ENCODE results near the gene TMEM151B. TPM values are rescaled to one million over a fixed set of nuclear protein-coding genes. Genes with fewer than 3 reads are reported as not detected.
A peak's percentile ranks its signal among the peaks of the same experiment; 100 is the strongest.

Gene TMEM151B
- polyA plus RNA-seq, 1 of the 3 experiments (the other 2 are of a cell fraction) = 0.05 TPM

DNA sequence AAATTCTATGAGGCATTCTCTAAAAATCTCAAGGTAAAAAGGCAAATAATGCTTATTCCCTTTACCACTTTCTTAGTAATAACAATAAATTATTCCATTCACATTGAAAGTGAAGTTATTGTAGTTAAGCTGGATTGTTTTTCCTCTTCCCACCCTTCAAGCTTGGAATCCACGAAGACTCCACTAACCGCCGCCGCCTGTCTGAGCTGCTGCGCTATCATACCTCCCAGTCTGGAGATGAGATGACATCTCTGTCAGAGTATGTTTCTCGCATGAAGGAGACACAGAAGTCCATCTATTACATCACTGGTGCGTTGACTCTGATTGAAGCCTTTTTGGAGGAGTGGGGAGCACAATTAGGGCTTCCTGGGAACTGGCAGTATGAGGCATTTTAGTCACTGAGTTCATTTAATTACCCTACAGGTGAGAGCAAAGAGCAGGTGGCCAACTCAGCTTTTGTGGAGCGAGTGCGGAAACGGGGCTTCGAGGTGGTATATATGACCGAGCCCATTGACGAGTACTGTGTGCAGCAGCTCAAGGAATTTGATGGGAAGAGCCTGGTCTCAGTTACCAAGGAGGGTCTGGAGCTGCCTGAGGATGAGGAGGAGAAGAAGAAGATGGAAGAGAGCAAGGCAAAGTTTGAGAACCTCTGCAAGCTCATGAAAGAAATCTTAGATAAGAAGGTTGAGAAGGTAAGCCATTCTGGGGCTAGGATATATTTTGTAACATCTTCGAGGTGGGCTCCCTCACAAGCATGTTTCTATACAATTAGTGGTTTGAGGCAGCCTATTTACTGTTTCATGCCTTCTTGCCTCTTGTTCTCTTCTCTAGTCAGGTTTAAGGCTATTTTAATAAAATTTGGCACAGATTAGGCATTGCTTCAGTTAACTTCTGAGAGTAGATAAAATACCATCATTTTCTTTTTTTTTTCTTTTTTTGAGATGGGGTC lies 18.4 kb upstream of the TMEM151B start:
- H3K9ac ChIP-seq = no peak overlapping the region
- peaks cover 93% of the 10 kb centered on the region for H3K79me2 ChIP-seq (ENCODE audit: insufficient read depth)
- peak overlapping the region in 1 of 2 experiments; percentile 13; a peak in 1 of 4 replicates for H3K27ac ChIP-seq (ENCODE audit: low read depth in 2 of 2, low read length in 1 of 2)
- no peak for DNase-seq
- H2AFZ ChIP-seq (ENCODE audit: low read depth) = no peak overlapping the region
- no peaks in the 10 kb centered on the region for H3K27me3 ChIP-seq (ENCODE audit: insufficient read depth)
- TF ChIP-seq TEAD4 (IDR thresholded peaks at IDR 0.05; ENCODE audit: borderline replicate concordance, insufficient read depth) (no peak), POLR2AphosphoS5 (IDR thresholded peaks at IDR 0.05; ENCODE audit: low read depth, low read length) (0 out of 2 replicates have a peak, but pooled peaks have one; percentile 5), RCOR1 (IDR thresholded peaks at IDR 0.05; ENCODE audit: low read length) (no peak)
- ChIA-PET POLR2A (no interaction called here), CTCF (interaction anchor here (0.7 to 7.1 kb wide), 8 partner anchors 7 to 155 kb away, joined by 3 to 90 read pairs (median 4); partner anchors contain the start of genes HSP90AB1, NFKBIE and SLC29A1)
- H4K20me1 ChIP-seq (ENCODE audit: insufficient read depth) = peaks cover 97% of the 10 kb centered on the region
- H3K4me1 ChIP-seq (ENCODE audit: control insufficient read depth in 1 of 2, insufficient read depth in 2 of 2, low read depth in 1 of 2, low read length in 1 of 2) = peaks cover 13 to 45% of the 10 kb centered on the region in 2 experiments; a peak in 3 of 4 replicates
- peaks cover 78% of the 10 kb centered on the region for H3F3A ChIP-seq (replicated peaks; ENCODE audit: insufficient read depth)
- H3K9me2 ChIP-seq = no peaks in the 10 kb centered on the region
- WGBS (ENCODE audit: low lambda C conversion rate) = 90% methylated on average over 14 of the region's 14 CpGs
- H3K9me3 ChIP-seq = no peaks in the 10 kb centered on the region
- no peak overlapping the region for H3K4me2 ChIP-seq
- H3K36me3 ChIP-seq (replicated peaks in 1 of 2; ENCODE audit: control insufficient read depth in 1 of 2, insufficient read depth in 2 of 2, low read length in 1 of 2) = peaks cover 63 to 76% of the 10 kb centered on the region in 2 experiments
- H3K4me3 ChIP-seq (ENCODE audit: low read depth in 2 of 2, low read length in 1 of 2) = no peak overlapping the region

DNA sequence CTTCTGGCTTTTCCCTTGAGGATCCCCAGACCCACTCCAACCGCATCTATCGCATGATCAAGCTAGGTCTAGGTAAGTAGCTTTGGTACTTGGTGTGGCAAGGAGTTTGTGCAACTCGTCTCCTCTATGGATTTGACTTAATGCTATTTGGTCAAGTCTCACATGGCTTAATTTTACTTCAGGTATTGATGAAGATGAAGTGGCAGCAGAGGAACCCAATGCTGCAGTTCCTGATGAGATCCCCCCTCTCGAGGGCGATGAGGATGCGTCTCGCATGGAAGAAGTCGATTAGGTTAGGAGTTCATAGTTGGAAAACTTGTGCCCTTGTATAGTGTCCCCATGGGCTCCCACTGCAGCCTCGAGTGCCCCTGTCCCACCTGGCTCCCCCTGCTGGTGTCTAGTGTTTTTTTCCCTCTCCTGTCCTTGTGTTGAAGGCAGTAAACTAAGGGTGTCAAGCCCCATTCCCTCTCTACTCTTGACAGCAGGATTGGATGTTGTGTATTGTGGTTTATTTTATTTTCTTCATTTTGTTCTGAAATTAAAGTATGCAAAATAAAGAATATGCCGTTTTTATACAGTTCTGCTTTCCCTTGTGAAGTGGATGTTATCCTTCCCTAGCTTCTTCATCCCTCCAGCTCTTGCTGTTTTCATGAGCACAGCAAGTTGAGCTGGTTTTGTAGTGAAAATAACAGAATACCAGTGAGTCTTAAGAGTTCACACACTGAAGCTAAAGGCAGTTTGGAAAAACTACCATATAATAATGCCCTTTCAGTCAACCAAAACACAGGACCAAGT lies 16.7 kb upstream of the TMEM151B start:
- Histone ChIP-seq H3K9me3 (no peaks in the 10 kb centered on the region), H3K79me2 (ENCODE audit: insufficient read depth) (peaks cover 80% of the 10 kb centered on the region), H3K4me2 (no peak overlapping the region), H4K20me1 (ENCODE audit: insufficient read depth) (peaks cover 82% of the 10 kb centered on the region), H2AFZ (ENCODE audit: low read depth) (no peak overlapping the region), H3K27ac (ENCODE audit: low read depth in 2 of 2, low read length in 1 of 2) (no peak overlapping the region; a peak in 1 of 4 replicates), H3F3A (replicated peaks; ENCODE audit: insufficient read depth) (peaks cover 72% of the 10 kb centered on the region), H3K36me3 (replicated peaks in 1 of 2; ENCODE audit: control insufficient read depth in 1 of 2, insufficient read depth in 2 of 2, low read length in 1 of 2) (peaks cover 62 to 69% of the 10 kb centered on the region in 2 experiments), H3K9me2 (no peaks in the 10 kb centered on the region), H3K4me3 (ENCODE audit: low read depth in 2 of 2, low read length in 1 of 2) (no peak overlapping the region; a peak in 1 of 4 replicates), H3K4me1 (ENCODE audit: control insufficient read depth in 1 of 2, insufficient read depth in 2 of 2, low read depth in 1 of 2, low read length in 1 of 2) (peaks cover 13 to 52% of the 10 kb centered on the region in 2 experiments; a peak in 3 of 4 replicates), H3K27me3 (ENCODE audit: insufficient read depth) (no peaks in the 10 kb centered on the region), H3K9ac (no peak overlapping the region)
- ChIA-PET CTCF (interaction anchor here (1.1 to 7.1 kb wide), 8 partner anchors 8 to 142 kb away, joined by 4 to 90 read pairs (median 29); partner anchors contain the start of genes HSP90AB1, NFKBIE and SPATS1), POLR2A (interaction anchor here (0.9 to 3.8 kb wide), 2 partner anchors 7 to 14 kb away, joined by 4 to 98 read pairs; partner anchors contain the start of gene HSP90AB1)
- TF ChIP-seq FOXM1 (IDR thresholded peaks at IDR 0.05; ENCODE audit: low read depth) (no peak), CTCF (IDR thresholded peaks at IDR 0.05) (peak; percentile 65), POLR2AphosphoS5 (IDR thresholded peaks at IDR 0.05; ENCODE audit: low read depth, low read length) (peak; percentile 10)
- DNase-seq = no peak
- 48% methylated on average over 8 of the region's 10 CpGs for WGBS (ENCODE audit: low lambda C conversion rate)
